Measurements from ENCODE around the gene CENPF.

The CENPF gene

GRCh38 chr1:214568328-214568727, 34.7 kb upstream of the CENPF start:
- Histone ChIP-seq H3K36me3 (ENCODE audit: control insufficient read depth in 4 of 4, insufficient read depth in 4 of 4, low read length in 3 of 4) (no peaks in the 10 kb centered on the region), H3K4me1 (ENCODE audit: control extremely low read depth in 1 of 4, control insufficient read depth in 4 of 4, insufficient read depth in 4 of 4, low read length in 3 of 4) (no peaks in the 10 kb centered on the region), H3K9me3 (ENCODE audit: control extremely low read depth in 1 of 5, control insufficient read depth in 4 of 5, insufficient read depth in 2 of 5, low read depth in 1 of 5, low read length in 4 of 5) (no peaks in the 10 kb centered on the region), H3K4me3 (ENCODE audit: control insufficient read depth in 1 of 7, extremely low read depth in 1 of 7, insufficient read depth in 4 of 7, low read depth in 2 of 7, low read length in 6 of 7) (no peak overlapping the region), H3K27me3 (replicated peaks in 2 of 5; ENCODE audit: control insufficient read depth in 4 of 5, insufficient read depth in 5 of 5, low read length in 4 of 5) (peaks cover 0 to 3% (median 0%) of the 10 kb centered on the region in 5 experiments), H3K27ac (ENCODE audit: insufficient read depth in 1 of 2, low read depth in 1 of 2, low read length in 2 of 2, poor library complexity in 1 of 2, severe bottlenecking in 2 of 2) (no peak overlapping the region)
- DNase-seq, result no peak
- POLR2A ChIA-PET, result no interaction called here
- CTCF ChIA-PET, result interaction anchor here (1.2 kb wide), 2 partner anchors 12 to 235 kb away, joined by 3 to 5 read pairs; no protein-coding TSS in a partner anchor
- 100% methylated on average over 4 of the region's 4 CpGs for WGBS (ENCODE audit: insufficient coverage)

- Histone ChIP-seq H3K36me3 (ENCODE audit: control insufficient read depth in 4 of 4, insufficient read depth in 4 of 4, low read length in 3 of 4) (no peaks in the 10 kb centered on the region), H3K4me1 (ENCODE audit: control extremely low read depth in 1 of 4, control insufficient read depth in 4 of 4, insufficient read depth in 4 of 4, low read length in 3 of 4) (no peaks in the 10 kb centered on the region), H3K27ac (ENCODE audit: insufficient read depth in 1 of 2, low read depth in 1 of 2, low read length in 2 of 2, poor library complexity in 1 of 2, severe bottlenecking in 2 of 2) (no peak overlapping the region), H3K9me3 (ENCODE audit: control extremely low read depth in 1 of 5, control insufficient read depth in 4 of 5, insufficient read depth in 2 of 5, low read depth in 1 of 5, low read length in 4 of 5) (no peaks in the 10 kb centered on the region), H3K4me3 (ENCODE audit: control insufficient read depth in 1 of 7, extremely low read depth in 1 of 7, insufficient read depth in 4 of 7, low read depth in 2 of 7, low read length in 6 of 7) (no peak overlapping the region), H3K27me3 (replicated peaks in 2 of 5; ENCODE audit: control insufficient read depth in 4 of 5, insufficient read depth in 5 of 5, low read length in 4 of 5) (peaks cover 0 to 3% (median 0%) of the 10 kb centered on the region in 5 experiments)
- ChIA-PET CTCF (interaction anchor here (0.6 kb wide), 1 partner anchor 10 kb away, joined by 3 read pairs; no protein-coding TSS in a partner anchor), POLR2A (no interaction called here)
- WGBS (ENCODE audit: insufficient coverage), result 100% methylated on average over 1 of the region's 2 CpGs
- DNase-seq, result no peak
These were observed 33.5 kb upstream of the CENPF start for GRCh38 chr1:214569357-214570004.

- CTCF ChIA-PET, result interaction anchor here (1.2 kb wide), 1 partner anchor 182 kb away, joined by 3 read pairs; no protein-coding TSS in a partner anchor
- Histone ChIP-seq H3K9me3 (ENCODE audit: control extremely low read depth in 1 of 5, control insufficient read depth in 4 of 5, insufficient read depth in 2 of 5, low read depth in 1 of 5, low read length in 4 of 5) (peaks cover 0 to 2% (median 0%) of the 10 kb centered on the region in 5 experiments), H3K27ac (ENCODE audit: insufficient read depth in 1 of 2, low read depth in 1 of 2, low read length in 2 of 2, poor library complexity in 1 of 2, severe bottlenecking in 2 of 2) (no peak overlapping the region), H3K36me3 (ENCODE audit: control insufficient read depth in 4 of 4, insufficient read depth in 4 of 4, low read length in 3 of 4) (no peaks in the 10 kb centered on the region), H3K27me3 (replicated peaks in 2 of 5; ENCODE audit: control insufficient read depth in 4 of 5, insufficient read depth in 5 of 5, low read length in 4 of 5) (peaks cover 0 to 3% (median 0%) of the 10 kb centered on the region in 5 experiments), H3K4me1 (ENCODE audit: control extremely low read depth in 1 of 4, control insufficient read depth in 4 of 4, insufficient read depth in 4 of 4, low read length in 3 of 4) (no peaks in the 10 kb centered on the region), H3K4me3 (ENCODE audit: control insufficient read depth in 1 of 7, extremely low read depth in 1 of 7, insufficient read depth in 4 of 7, low read depth in 2 of 7, low read length in 6 of 7) (no peak overlapping the region)
- DNase-seq, result no peak
- POLR2A ChIA-PET, result no interaction called here
- WGBS (ENCODE audit: insufficient coverage), result 71% methylated on average over 1 of the region's 2 CpGs
These were observed 32.6 kb upstream of the CENPF start for GRCh38 chr1:214570442-214570841.

- Histone ChIP-seq H3K27me3 (replicated peaks in 2 of 5; ENCODE audit: control insufficient read depth in 4 of 5, insufficient read depth in 5 of 5, low read length in 4 of 5) (no peaks in the 10 kb centered on the region), H3K4me3 (ENCODE audit: control insufficient read depth in 1 of 7, extremely low read depth in 1 of 7, insufficient read depth in 4 of 7, low read depth in 2 of 7, low read length in 6 of 7) (no peak overlapping the region), H3K27ac (ENCODE audit: insufficient read depth in 1 of 2, low read depth in 1 of 2, low read length in 2 of 2, poor library complexity in 1 of 2, severe bottlenecking in 2 of 2) (no peak overlapping the region), H3K4me1 (ENCODE audit: control extremely low read depth in 1 of 4, control insufficient read depth in 4 of 4, insufficient read depth in 4 of 4, low read length in 3 of 4) (no peaks in the 10 kb centered on the region), H3K36me3 (ENCODE audit: control insufficient read depth in 4 of 4, insufficient read depth in 4 of 4, low read length in 3 of 4) (no peaks in the 10 kb centered on the region), H3K9me3 (ENCODE audit: control extremely low read depth in 1 of 5, control insufficient read depth in 4 of 5, insufficient read depth in 2 of 5, low read depth in 1 of 5, low read length in 4 of 5) (peaks cover 0 to 9% (median 0%) of the 10 kb centered on the region in 5 experiments)
- POLR2A ChIA-PET, result no interaction called here
- DNase-seq, result no peak
- CTCF ChIA-PET, result interaction anchor here (1.2 to 1.4 kb wide), 3 partner anchors 10 to 238 kb away, joined by 3 to 6 read pairs (median 3); no protein-coding TSS in a partner anchor
These were observed 31.7 kb upstream of the CENPF start for GRCh38 chr1:214571281-214571680.

- Histone ChIP-seq H3K4me3 (ENCODE audit: control insufficient read depth in 1 of 7, extremely low read depth in 1 of 7, insufficient read depth in 4 of 7, low read depth in 2 of 7, low read length in 6 of 7) (no peak overlapping the region), H3K27ac (ENCODE audit: insufficient read depth in 1 of 2, low read depth in 1 of 2, low read length in 2 of 2, poor library complexity in 1 of 2, severe bottlenecking in 2 of 2) (no peak overlapping the region), H3K36me3 (ENCODE audit: control insufficient read depth in 4 of 4, insufficient read depth in 4 of 4, low read length in 3 of 4) (no peaks in the 10 kb centered on the region), H3K4me1 (ENCODE audit: control extremely low read depth in 1 of 4, control insufficient read depth in 4 of 4, insufficient read depth in 4 of 4, low read length in 3 of 4) (no peaks in the 10 kb centered on the region), H3K9me3 (ENCODE audit: control extremely low read depth in 1 of 5, control insufficient read depth in 4 of 5, insufficient read depth in 2 of 5, low read depth in 1 of 5, low read length in 4 of 5) (peaks cover 0 to 16% (median 4%) of the 10 kb centered on the region in 5 experiments), H3K27me3 (replicated peaks in 2 of 5; ENCODE audit: control insufficient read depth in 4 of 5, insufficient read depth in 5 of 5, low read length in 4 of 5) (no peaks in the 10 kb centered on the region)
- CTCF ChIA-PET, result interaction anchor here (0.8 to 2.6 kb wide), 3 partner anchors 11 to 242 kb away, joined by 3 to 13 read pairs (median 4); no protein-coding TSS in a partner anchor
- WGBS (ENCODE audit: insufficient coverage), result 89% methylated on average over 3 of the region's 11 CpGs
- POLR2A ChIA-PET, result no interaction called here
- DNase-seq, result no peak
These were observed 29.3 kb upstream of the CENPF start for GRCh38 chr1:214573386-214574318.

- H3K9me3 ChIP-seq (ENCODE audit: control extremely low read depth in 1 of 5, control insufficient read depth in 4 of 5, insufficient read depth in 2 of 5, low read depth in 1 of 5, low read length in 4 of 5), result peaks cover 0 to 16% (median 4%) of the 10 kb centered on the region in 5 experiments
- no peak for DNase-seq
These were observed 28.2 kb upstream of the CENPF start for GRCh38 chr1:214574598-214575411.

More at GRCh38 chr1:214574598-214575411, 28.2 kb upstream of the CENPF start:
- Histone ChIP-seq H3K4me3 (ENCODE audit: control insufficient read depth in 1 of 7, extremely low read depth in 1 of 7, insufficient read depth in 4 of 7, low read depth in 2 of 7, low read length in 6 of 7) (no peak overlapping the region), H3K4me1 (ENCODE audit: control extremely low read depth in 1 of 4, control insufficient read depth in 4 of 4, insufficient read depth in 4 of 4, low read length in 3 of 4) (no peaks in the 10 kb centered on the region), H3K36me3 (ENCODE audit: control insufficient read depth in 4 of 4, insufficient read depth in 4 of 4, low read length in 3 of 4) (no peaks in the 10 kb centered on the region), H3K27ac (ENCODE audit: insufficient read depth in 1 of 2, low read depth in 1 of 2, low read length in 2 of 2, poor library complexity in 1 of 2, severe bottlenecking in 2 of 2) (no peak overlapping the region), H3K27me3 (replicated peaks in 2 of 5; ENCODE audit: control insufficient read depth in 4 of 5, insufficient read depth in 5 of 5, low read length in 4 of 5) (no peaks in the 10 kb centered on the region)
- ChIA-PET POLR2A (no interaction called here), CTCF (interaction anchor here (1.0 to 2.6 kb wide), 3 partner anchors 10 to 243 kb away, joined by 3 to 13 read pairs (median 4); no protein-coding TSS in a partner anchor)
- WGBS (ENCODE audit: insufficient coverage), result 100% methylated on average over 2 of the region's 3 CpGs

Data from common myeloid progenitor, CD34-positive (primary cell).